ENCODE measurements around the gene BBS9. TPM values are rescaled to one million over a fixed set of nuclear protein-coding genes. Genes with fewer than 3 reads are reported as not detected.

The BBS9 gene
- total and polyA plus RNA-seq, 4 donors, result 3.5 to 37.2 (median 14.2) TPM

- no peak for DNase-seq
- no peaks in the 10 kb centered on the region for H3K9me3 ChIP-seq (ENCODE audit: control insufficient read depth, low read length)
- H3K4me3 ChIP-seq (ENCODE audit: low read length in 2 of 2), result no peak overlapping the region
- H3K27me3 ChIP-seq (ENCODE audit: control insufficient read depth in 1 of 2, insufficient read depth in 2 of 2, low read length in 1 of 2), result no peaks in the 10 kb centered on the region
- no peaks in the 10 kb centered on the region for H3K36me3 ChIP-seq (ENCODE audit: control insufficient read depth in 1 of 2, insufficient read depth in 2 of 2, low read length in 1 of 2)
- H3K4me1 ChIP-seq (ENCODE audit: control insufficient read depth in 1 of 2, insufficient read depth in 2 of 2, low read length in 2 of 2), result no peaks in the 10 kb centered on the region
- no peak overlapping the region for H3K27ac ChIP-seq (ENCODE audit: low read depth in 1 of 2, low read length in 2 of 2)
- 91 to 95% methylated on average over 3 of the region's 3 CpGs for WGBS, 2 donors
- intact Hi-C loops (cut with DNase I), result no loop called here
- ATAC-seq (ENCODE audit: low FRiP score), result no peak
These were observed 197.1 kb downstream of the BBS9 start for GRCh38 chr7:33326485-33326848.

- no peak overlapping the region for H3K27ac ChIP-seq (ENCODE audit: low read depth in 1 of 2, low read length in 2 of 2)
- no peak overlapping the region for H3K4me3 ChIP-seq (ENCODE audit: low read length in 2 of 2)
- intact Hi-C loops (cut with DNase I), result no loop called here
- H3K27me3 ChIP-seq (ENCODE audit: control insufficient read depth in 1 of 2, insufficient read depth in 2 of 2, low read length in 1 of 2), result no peaks in the 10 kb centered on the region
- 80 to 93% methylated on average over 1 of the region's 1 CpG for WGBS, 2 donors
- ATAC-seq (ENCODE audit: low FRiP score) (no peak), DNase-seq (no peak)
- no peaks in the 10 kb centered on the region for H3K4me1 ChIP-seq (ENCODE audit: control insufficient read depth in 1 of 2, insufficient read depth in 2 of 2, low read length in 2 of 2)
- H3K9me3 ChIP-seq (ENCODE audit: control insufficient read depth, low read length), result no peaks in the 10 kb centered on the region
- H3K36me3 ChIP-seq (ENCODE audit: control insufficient read depth in 1 of 2, insufficient read depth in 2 of 2, low read length in 1 of 2), result no peaks in the 10 kb centered on the region
These were observed 198.1 kb downstream of the BBS9 start for GRCh38 chr7:33327427-33327826.

- Histone ChIP-seq H3K27ac (ENCODE audit: low read depth in 1 of 2, low read length in 2 of 2) (no peak overlapping the region), H3K4me1 (ENCODE audit: control insufficient read depth in 1 of 2, insufficient read depth in 2 of 2, low read length in 2 of 2) (no peaks in the 10 kb centered on the region), H3K9me3 (ENCODE audit: control insufficient read depth, low read length) (no peaks in the 10 kb centered on the region), H3K4me3 (ENCODE audit: low read length in 2 of 2) (no peak overlapping the region), H3K27me3 (ENCODE audit: control insufficient read depth in 1 of 2, insufficient read depth in 2 of 2, low read length in 1 of 2) (no peaks in the 10 kb centered on the region), H3K36me3 (ENCODE audit: control insufficient read depth in 1 of 2, insufficient read depth in 2 of 2, low read length in 1 of 2) (no peaks in the 10 kb centered on the region)
- no peak for ATAC-seq (ENCODE audit: low FRiP score)
- no peak for DNase-seq
- intact Hi-C loops (cut with DNase I), result no loop called here
- 85 to 89% methylated on average over 3 of the region's 3 CpGs for WGBS, 2 donors
These were observed 205.0 kb downstream of the BBS9 start for GRCh38 chr7:33334349-33334748.

- Histone ChIP-seq H3K36me3 (ENCODE audit: control insufficient read depth in 1 of 2, insufficient read depth in 2 of 2, low read length in 1 of 2) (no peaks in the 10 kb centered on the region), H3K9me3 (ENCODE audit: control insufficient read depth, low read length) (no peaks in the 10 kb centered on the region), H3K4me1 (ENCODE audit: control insufficient read depth in 1 of 2, insufficient read depth in 2 of 2, low read length in 2 of 2) (no peaks in the 10 kb centered on the region), H3K27me3 (ENCODE audit: control insufficient read depth in 1 of 2, insufficient read depth in 2 of 2, low read length in 1 of 2) (no peaks in the 10 kb centered on the region), H3K4me3 (ENCODE audit: low read length in 2 of 2) (no peak overlapping the region), H3K27ac (ENCODE audit: low read depth in 1 of 2, low read length in 2 of 2) (no peak overlapping the region)
- WGBS, 2 donors, result 41 to 56% methylated on average over 2 of the region's 2 CpGs
- DNase-seq (no peak), ATAC-seq (ENCODE audit: low FRiP score) (no peak)
- intact Hi-C loops (cut with DNase I), result no loop called here
These were observed 207.5 kb downstream of the BBS9 start for GRCh38 chr7:33336820-33337219.

- WGBS, 2 donors, result 93 to 97% methylated on average over 3 of the region's 3 CpGs
- H3K9me3 ChIP-seq (ENCODE audit: control insufficient read depth, low read length), result no peaks in the 10 kb centered on the region
- H3K36me3 ChIP-seq (ENCODE audit: control insufficient read depth in 1 of 2, insufficient read depth in 2 of 2, low read length in 1 of 2), result no peaks in the 10 kb centered on the region
- ATAC-seq (ENCODE audit: low FRiP score) (no peak), DNase-seq (no peak)
- H3K27ac ChIP-seq (ENCODE audit: low read depth in 1 of 2, low read length in 2 of 2), result no peak overlapping the region
- no peaks in the 10 kb centered on the region for H3K27me3 ChIP-seq (ENCODE audit: control insufficient read depth in 1 of 2, insufficient read depth in 2 of 2, low read length in 1 of 2)
- H3K4me3 ChIP-seq (ENCODE audit: low read length in 2 of 2), result no peak overlapping the region
- intact Hi-C loops (cut with DNase I), result no loop called here
- H3K4me1 ChIP-seq (ENCODE audit: control insufficient read depth in 1 of 2, insufficient read depth in 2 of 2, low read length in 2 of 2), result no peaks in the 10 kb centered on the region
These were observed 209.9 kb downstream of the BBS9 start for GRCh38 chr7:33339074-33339790.

- Histone ChIP-seq H3K4me3 (ENCODE audit: low read length in 2 of 2) (no peak overlapping the region), H3K36me3 (ENCODE audit: control insufficient read depth in 1 of 2, insufficient read depth in 2 of 2, low read length in 1 of 2) (no peaks in the 10 kb centered on the region), H3K27ac (ENCODE audit: low read depth in 1 of 2, low read length in 2 of 2) (no peak overlapping the region), H3K27me3 (ENCODE audit: control insufficient read depth in 1 of 2, insufficient read depth in 2 of 2, low read length in 1 of 2) (no peaks in the 10 kb centered on the region), H3K4me1 (ENCODE audit: control insufficient read depth in 1 of 2, insufficient read depth in 2 of 2, low read length in 2 of 2) (no peaks in the 10 kb centered on the region), H3K9me3 (ENCODE audit: control insufficient read depth, low read length) (no peaks in the 10 kb centered on the region)
- DNase-seq, result no peak
- WGBS, 2 donors, result 95 to 96% methylated on average over 3 of the region's 3 CpGs
- intact Hi-C loops (cut with DNase I), result no loop called here
- ATAC-seq (ENCODE audit: low FRiP score), result no peak
These were observed 216.7 kb downstream of the BBS9 start for GRCh38 chr7:33346055-33346454.

GRCh38 chr7:33350577-33350976, 221.2 kb downstream of the BBS9 start:
- ATAC-seq (ENCODE audit: low FRiP score), result no peak
- intact Hi-C loops (cut with DNase I), result no loop called here
- Histone ChIP-seq H3K4me1 (ENCODE audit: control insufficient read depth in 1 of 2, insufficient read depth in 2 of 2, low read length in 2 of 2) (no peaks in the 10 kb centered on the region), H3K27ac (ENCODE audit: low read depth in 1 of 2, low read length in 2 of 2) (no peak overlapping the region), H3K9me3 (ENCODE audit: control insufficient read depth, low read length) (no peaks in the 10 kb centered on the region), H3K4me3 (ENCODE audit: low read length in 2 of 2) (no peak overlapping the region), H3K27me3 (ENCODE audit: control insufficient read depth in 1 of 2, insufficient read depth in 2 of 2, low read length in 1 of 2) (no peaks in the 10 kb centered on the region), H3K36me3 (ENCODE audit: control insufficient read depth in 1 of 2, insufficient read depth in 2 of 2, low read length in 1 of 2) (no peaks in the 10 kb centered on the region)
- 96 to 98% methylated on average over 7 of the region's 7 CpGs for WGBS, 2 donors
- no peak for DNase-seq

- Histone ChIP-seq H3K36me3 (ENCODE audit: control insufficient read depth in 1 of 2, insufficient read depth in 2 of 2, low read length in 1 of 2) (no peaks in the 10 kb centered on the region), H3K4me1 (ENCODE audit: control insufficient read depth in 1 of 2, insufficient read depth in 2 of 2, low read length in 2 of 2) (no peaks in the 10 kb centered on the region), H3K9me3 (ENCODE audit: control insufficient read depth, low read length) (no peaks in the 10 kb centered on the region), H3K27ac (ENCODE audit: low read depth in 1 of 2, low read length in 2 of 2) (no peak overlapping the region), H3K27me3 (ENCODE audit: control insufficient read depth in 1 of 2, insufficient read depth in 2 of 2, low read length in 1 of 2) (no peaks in the 10 kb centered on the region), H3K4me3 (ENCODE audit: low read length in 2 of 2) (no peak overlapping the region)
- ATAC-seq (ENCODE audit: low FRiP score) (no peak), DNase-seq (no peak)
- 96 to 97% methylated on average over 9 of the region's 9 CpGs for WGBS, 2 donors
- intact Hi-C loops (cut with DNase I), result no loop called here
These were observed 222.3 kb downstream of the BBS9 start for GRCh38 chr7:33351709-33352108.

- intact Hi-C loops (cut with DNase I), result no loop called here
- ATAC-seq (ENCODE audit: low FRiP score) (no peak), DNase-seq (no peak)
- Histone ChIP-seq H3K4me1 (ENCODE audit: control insufficient read depth in 1 of 2, insufficient read depth in 2 of 2, low read length in 2 of 2) (no peaks in the 10 kb centered on the region), H3K27ac (ENCODE audit: low read depth in 1 of 2, low read length in 2 of 2) (no peak overlapping the region), H3K36me3 (ENCODE audit: control insufficient read depth in 1 of 2, insufficient read depth in 2 of 2, low read length in 1 of 2) (no peaks in the 10 kb centered on the region), H3K9me3 (ENCODE audit: control insufficient read depth, low read length) (no peaks in the 10 kb centered on the region), H3K27me3 (ENCODE audit: control insufficient read depth in 1 of 2, insufficient read depth in 2 of 2, low read length in 1 of 2) (no peaks in the 10 kb centered on the region), H3K4me3 (ENCODE audit: low read length in 2 of 2) (no peak overlapping the region)
- 93 to 95% methylated on average over 5 of the region's 5 CpGs for WGBS, 2 donors
These were observed 224.8 kb downstream of the BBS9 start for GRCh38 chr7:33354201-33354600.

Measured in aorta (tissue), 5 donors.